ENCODE results near the gene ZNF362. TPM values are rescaled to one million over a fixed set of nuclear protein-coding genes. Genes with fewer than 3 reads are reported as not detected.
A peak's percentile ranks its signal among the peaks of the same experiment; 100 is the strongest.

ZNF362 gene
- total RNA-seq, 1 donor from 2014 or later, result 10.9 TPM

DNA sequence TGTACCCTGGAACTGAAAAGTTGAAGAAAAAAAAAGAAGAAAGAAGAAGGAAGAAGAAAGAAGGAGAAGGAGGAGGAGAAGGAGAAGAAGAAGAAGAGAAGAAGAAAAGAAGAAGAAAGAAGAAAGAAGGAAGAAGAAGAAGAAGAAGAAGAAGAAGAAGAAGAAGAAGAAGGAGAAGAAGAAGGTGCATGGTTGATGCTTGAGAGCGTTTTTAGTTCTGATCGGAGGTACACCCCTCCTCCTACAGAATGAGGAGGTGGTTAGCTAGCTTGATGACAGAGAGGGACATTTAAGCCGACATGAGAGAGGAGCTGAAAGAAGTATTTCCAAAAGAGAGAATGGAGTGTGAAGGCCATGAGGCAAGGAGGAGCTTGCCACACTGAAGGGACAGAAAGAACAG lies 5.6 kb upstream of the ZNF362 start:
- Histone ChIP-seq H3K4me3 (no peak overlapping the region), H3K9ac (no peak overlapping the region), H3K4me2 (no peak overlapping the region), H4K20me1 (ENCODE audit: low read depth) (no peaks in the 10 kb centered on the region), H3K4me1 (peaks cover 2% of the 10 kb centered on the region), H3K27ac (no peak overlapping the region), H3F3A (ENCODE audit: low read depth) (peaks cover 16% of the 10 kb centered on the region), H3K36me3 (no peaks in the 10 kb centered on the region), H3K79me2 (ENCODE audit: low read depth) (no peaks in the 10 kb centered on the region), H3K9me3 (ENCODE audit: low read depth) (no peaks in the 10 kb centered on the region), H2AFZ (replicated peaks) (no peak overlapping the region), H3K27me3 (no peaks in the 10 kb centered on the region)
- H3K9me3 Mint-ChIP-seq, result no peaks in the 10 kb centered on the region
- no peak overlapping the region for H3K27ac Mint-ChIP-seq
- no peak for DNase-seq (ENCODE audit: low spot score)
- no peaks in the 10 kb centered on the region for H3K36me3 Mint-ChIP-seq
- peaks cover 7% of the 10 kb centered on the region for H3K4me1 Mint-ChIP-seq
- H3K4me3 Mint-ChIP-seq, result no peak overlapping the region
- H3K27me3 Mint-ChIP-seq (ENCODE audit: insufficient read depth, low read depth), result peaks cover 13% of the 10 kb centered on the region
- TF ChIP-seq EZH2 (IDR thresholded peaks at IDR 0.05), result no peak
- TF ChIP-seq, protein P1, sequence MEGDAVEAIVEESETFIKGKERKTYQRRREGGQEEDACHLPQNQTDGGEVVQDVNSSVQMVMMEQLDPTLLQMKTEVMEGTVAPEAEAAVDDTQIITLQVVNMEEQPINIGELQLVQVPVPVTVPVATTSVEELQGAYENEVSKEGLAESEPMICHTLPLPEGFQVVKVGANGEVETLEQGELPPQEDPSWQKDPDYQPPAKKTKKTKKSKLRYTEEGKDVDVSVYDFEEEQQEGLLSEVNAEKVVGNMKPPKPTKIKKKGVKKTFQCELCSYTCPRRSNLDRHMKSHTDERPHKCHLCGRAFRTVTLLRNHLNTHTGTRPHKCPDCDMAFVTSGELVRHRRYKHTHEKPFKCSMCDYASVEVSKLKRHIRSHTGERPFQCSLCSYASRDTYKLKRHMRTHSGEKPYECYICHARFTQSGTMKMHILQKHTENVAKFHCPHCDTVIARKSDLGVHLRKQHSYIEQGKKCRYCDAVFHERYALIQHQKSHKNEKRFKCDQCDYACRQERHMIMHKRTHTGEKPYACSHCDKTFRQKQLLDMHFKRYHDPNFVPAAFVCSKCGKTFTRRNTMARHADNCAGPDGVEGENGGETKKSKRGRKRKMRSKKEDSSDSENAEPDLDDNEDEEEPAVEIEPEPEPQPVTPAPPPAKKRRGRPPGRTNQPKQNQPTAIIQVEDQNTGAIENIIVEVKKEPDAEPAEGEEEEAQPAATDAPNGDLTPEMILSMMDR (IDR thresholded peaks at IDR 0.05), result no peak
- no peak for TF ChIP-seq EZH2phosphoT487 (IDR thresholded peaks at IDR 0.05)

DNA sequence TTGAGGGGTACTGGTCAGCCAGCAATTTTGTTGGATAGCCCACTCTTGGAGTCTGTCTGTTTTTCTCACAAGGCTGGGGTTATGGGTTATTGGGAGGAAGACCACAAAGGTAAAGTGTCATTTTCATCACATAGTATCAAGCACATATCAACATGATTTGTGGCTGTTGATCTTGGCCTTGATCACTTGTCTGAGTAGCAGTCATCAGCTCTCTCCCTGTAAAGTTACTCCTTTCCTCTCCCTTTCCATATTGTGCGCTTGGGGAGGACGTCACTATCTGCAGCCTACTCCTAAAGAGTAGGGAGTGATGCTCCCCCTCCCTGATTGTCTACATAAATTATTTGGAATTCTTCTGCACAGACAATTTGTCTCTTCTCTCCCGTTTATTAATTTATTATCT lies 1.8 kb upstream of the ZNF362 start:
- no peak for DNase-seq (ENCODE audit: low spot score)
- Mint-ChIP-seq H3K4me3 (peak overlapping the region; percentile 81), H3K9me3 (peaks cover 4% of the 10 kb centered on the region), H3K27me3 (ENCODE audit: insufficient read depth, low read depth) (peaks cover 13% of the 10 kb centered on the region), H3K4me1 (peaks cover 21% of the 10 kb centered on the region), H3K27ac (no peak overlapping the region), H3K36me3 (peaks cover 5% of the 10 kb centered on the region)
- Histone ChIP-seq H3K4me2 (no peak overlapping the region), H4K20me1 (ENCODE audit: low read depth) (peaks cover 18% of the 10 kb centered on the region), H3K27ac (no peak overlapping the region), H3K27me3 (no peaks in the 10 kb centered on the region), H3K4me1 (peaks cover 21% of the 10 kb centered on the region), H3K9me3 (ENCODE audit: low read depth) (no peaks in the 10 kb centered on the region), H3K79me2 (ENCODE audit: low read depth) (peaks cover 28% of the 10 kb centered on the region), H3K4me3 (no peak overlapping the region), H3K36me3 (no peaks in the 10 kb centered on the region), H2AFZ (replicated peaks) (no peak overlapping the region), H3F3A (ENCODE audit: low read depth) (peaks cover 16% of the 10 kb centered on the region), H3K9ac (no peak overlapping the region)
- TF ChIP-seq EZH2 (IDR thresholded peaks at IDR 0.05) (no peak), EZH2phosphoT487 (IDR thresholded peaks at IDR 0.05) (no peak)
- TF ChIP-seq, protein P1 (IDR thresholded peaks at IDR 0.05), result no peak

DNA sequence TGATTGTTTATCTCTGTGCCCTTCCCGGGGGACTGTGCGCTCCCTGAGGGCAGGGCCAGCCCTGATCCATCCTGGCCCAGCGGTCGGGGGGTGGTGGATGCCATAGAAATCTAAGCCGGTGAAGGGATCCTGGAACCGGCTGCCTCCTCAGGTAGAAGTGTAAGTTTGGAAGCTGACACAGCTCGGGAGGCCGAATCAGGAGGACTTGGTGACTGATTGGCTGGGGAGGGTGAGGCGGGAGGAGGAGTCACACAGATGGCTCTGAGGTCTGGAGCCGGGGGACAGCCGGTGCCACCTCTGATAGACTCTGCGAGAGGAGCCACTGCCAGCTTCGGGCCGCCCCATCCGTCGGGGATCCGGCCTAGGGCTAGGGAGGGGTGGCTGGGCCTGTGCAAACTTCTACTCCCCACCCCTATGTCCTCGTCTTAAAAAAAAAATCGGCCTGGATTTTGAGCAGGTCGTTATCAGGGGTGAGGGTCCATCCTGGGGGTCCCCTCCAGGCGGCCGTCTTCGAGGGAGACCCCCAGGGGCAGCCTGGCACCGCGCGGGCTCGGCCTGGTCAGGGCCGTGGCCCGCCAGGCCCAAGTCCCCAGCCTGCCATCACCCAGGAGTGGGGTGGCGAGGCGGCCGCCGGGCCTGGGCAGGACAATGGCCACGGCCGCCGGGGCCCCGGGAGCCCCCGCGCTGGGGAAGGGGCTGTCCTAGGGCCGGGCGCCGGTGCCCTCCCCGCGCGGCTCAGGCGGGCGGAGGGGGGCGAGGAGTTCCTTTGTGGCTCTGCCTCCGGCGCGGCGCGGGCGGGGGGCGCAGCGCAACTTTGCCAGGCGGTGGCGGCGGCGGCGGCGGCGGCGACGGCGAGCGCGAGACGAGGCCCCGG lies 708 bp upstream of the ZNF362 start:
- H3K79me2 ChIP-seq (ENCODE audit: low read depth), result peaks cover 39% of the 10 kb centered on the region
- Mint-ChIP-seq H3K36me3 (peaks cover 5% of the 10 kb centered on the region), H3K4me3 (peak overlapping the region; percentile 81), H3K27me3 (ENCODE audit: insufficient read depth, low read depth) (peaks cover 11% of the 10 kb centered on the region), H3K9me3 (peaks cover 4% of the 10 kb centered on the region), H3K4me1 (peaks cover 27% of the 10 kb centered on the region), H3K27ac (no peak overlapping the region)
- H3F3A ChIP-seq (ENCODE audit: low read depth), result peaks cover 16% of the 10 kb centered on the region
- H3K36me3 ChIP-seq, result no peaks in the 10 kb centered on the region
- H3K4me2 ChIP-seq, result peak overlapping the region; percentile 82
- peak overlapping the region; percentile 61 for H3K4me3 ChIP-seq
- no peak overlapping the region for H3K27ac ChIP-seq
- no peak overlapping the region for H3K9ac ChIP-seq
- H3K9me3 ChIP-seq (ENCODE audit: low read depth), result no peaks in the 10 kb centered on the region
- H3K4me1 ChIP-seq, result peaks cover 22% of the 10 kb centered on the region
- peaks cover 29% of the 10 kb centered on the region for H4K20me1 ChIP-seq (ENCODE audit: low read depth)
- DNase-seq (ENCODE audit: low spot score), result peak; percentile 79
- no peaks in the 10 kb centered on the region for H3K27me3 ChIP-seq
- H2AFZ ChIP-seq (replicated peaks), result peak overlapping the region; percentile 88
- no peak for TF ChIP-seq EZH2phosphoT487 (IDR thresholded peaks at IDR 0.05)
- TF ChIP-seq, protein P1 (IDR thresholded peaks at IDR 0.05), result no peak
- no peak for TF ChIP-seq EZH2 (IDR thresholded peaks at IDR 0.05)

Measured in neural progenitor cell (in vitro differentiated cells).